Fibroblast of peridontal ligament (primary cell): ENCODE measurements around the gene KCNMA1.
"Not testable (repeated sequence)": the region's sequence is repeated elsewhere in the genome, so short reads cannot be mapped to it uniquely, and the experiment has no call there.

Source experiments
- DNase-seq: peaks from one replicate; pipeline ENCODE4 v3.0.0-alpha.2; 2010; ENCODE audit errors: extremely low read depth

Gene KCNMA1

GRCh38 chr10:77664008-77664407 is 26.4 kb upstream of the KCNMA1 start:
- DNase-seq, result no peak

- no peak for DNase-seq
Measured at GRCh38 chr10:77661674-77662073, 24.1 kb upstream of the KCNMA1 start.

- no peak for DNase-seq
Measured at GRCh38 chr10:77661100-77661499, 23.5 kb upstream of the KCNMA1 start.

- not testable (repeated sequence) for DNase-seq
Measured at GRCh38 chr10:77659046-77659670, 21.6 kb upstream of the KCNMA1 start.

- DNase-seq, result no peak
Measured at GRCh38 chr10:77653210-77653609, 15.6 kb upstream of the KCNMA1 start.

GRCh38 chr10:77649333-77650331 is 12.0 kb upstream of the KCNMA1 start:
- DNase-seq, result no peak

GRCh38 chr10:77648472-77648871 is 10.9 kb upstream of the KCNMA1 start:
- no peak for DNase-seq

- no peak for DNase-seq
Measured at GRCh38 chr10:77647543-77648293, 10.1 kb upstream of the KCNMA1 start.

GRCh38 chr10:77644557-77645243 is 7.1 kb upstream of the KCNMA1 start:
- no peak for DNase-seq

- peak; percentile 73 for DNase-seq
Measured at GRCh38 chr10:77643795-77644468, 6.3 kb upstream of the KCNMA1 start.

- DNase-seq, result peak; percentile 95
Measured at GRCh38 chr10:77641788-77642397, 4.3 kb upstream of the KCNMA1 start.

GRCh38 chr10:77641344-77641743 is 3.7 kb upstream of the KCNMA1 start:
- DNase-seq, result no peak

- no peak for DNase-seq
Measured at GRCh38 chr10:77640167-77640566, 2.6 kb upstream of the KCNMA1 start.

- no peak for DNase-seq
Measured at GRCh38 chr10:77639756-77640155, 2.1 kb upstream of the KCNMA1 start.

- DNase-seq, result no peak
Measured at GRCh38 chr10:77638321-77639101, 903 bp upstream of the KCNMA1 start.

- DNase-seq, result no peak
Measured at GRCh38 chr10:77636967-77637531, 559 bp downstream of the KCNMA1 start.

GRCh38 chr10:77636282-77636966 is 1.2 kb downstream of the KCNMA1 start:
- no peak for DNase-seq

GRCh38 chr10:77635402-77636227 is 2.0 kb downstream of the KCNMA1 start:
- DNase-seq, result no peak
